ENCODE measurements around the gene KIAA0040.

The KIAA0040 gene

GRCh38 chr1:175192630-175193526, at the start of gene KIAA0040:
KIAA0040 (minus strand) TSS chr1:175192776; CDS start chr1:175161013, 31,763 bp downstream.
- DNase-seq (ENCODE audit: low read depth in 3 of 3, low spot score in 1 of 3): peak in 2 of 3 donors; percentile 22 to 31

DNA sequence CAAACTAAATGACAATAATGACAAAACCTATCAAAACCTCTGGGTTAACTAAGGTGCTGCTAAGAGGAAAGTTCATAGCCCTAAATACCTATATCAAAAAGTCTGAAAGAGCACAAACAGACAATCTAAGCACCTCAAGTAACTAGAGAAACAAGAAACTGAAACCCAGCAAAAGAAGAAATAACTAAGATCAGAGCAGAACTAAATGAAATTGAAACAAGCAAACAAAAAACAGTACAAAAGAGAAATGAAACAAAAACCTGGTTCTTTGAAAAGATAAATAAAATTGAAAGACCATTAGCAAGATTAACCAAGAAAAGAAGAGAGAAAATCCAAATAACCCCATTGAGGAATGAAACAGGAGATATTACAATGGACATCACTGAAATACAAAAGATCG, 44.8 kb upstream of the KIAA0040 start:
- DNase-seq (ENCODE audit: low read depth in 3 of 3, low spot score in 1 of 3): no peak

GRCh38 chr1:175234639-175235038, 42.1 kb upstream of the KIAA0040 start:
- no peak for DNase-seq (ENCODE audit: low read depth in 3 of 3, low spot score in 1 of 3)

DNA sequence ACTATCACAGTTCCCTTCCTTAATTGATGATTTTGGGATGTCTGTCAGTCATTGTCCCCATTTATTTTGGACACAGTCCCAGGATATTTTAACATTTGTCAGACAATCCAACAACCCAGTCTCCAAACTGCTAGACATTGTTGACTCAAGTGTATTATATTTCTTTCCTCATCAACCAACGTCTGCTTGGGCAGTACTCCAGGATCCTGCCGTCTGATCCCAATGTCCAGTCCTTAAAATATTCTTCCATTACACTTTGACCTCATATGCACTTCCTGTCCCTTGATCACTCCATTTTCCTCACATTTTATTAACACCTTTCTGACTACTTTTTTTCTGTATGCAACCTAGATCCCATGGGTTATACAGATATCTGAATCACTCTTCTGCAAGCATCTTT, 39.8 kb upstream of the KIAA0040 start:
- no peak for DNase-seq (ENCODE audit: low read depth in 3 of 3, low spot score in 1 of 3)

DNA sequence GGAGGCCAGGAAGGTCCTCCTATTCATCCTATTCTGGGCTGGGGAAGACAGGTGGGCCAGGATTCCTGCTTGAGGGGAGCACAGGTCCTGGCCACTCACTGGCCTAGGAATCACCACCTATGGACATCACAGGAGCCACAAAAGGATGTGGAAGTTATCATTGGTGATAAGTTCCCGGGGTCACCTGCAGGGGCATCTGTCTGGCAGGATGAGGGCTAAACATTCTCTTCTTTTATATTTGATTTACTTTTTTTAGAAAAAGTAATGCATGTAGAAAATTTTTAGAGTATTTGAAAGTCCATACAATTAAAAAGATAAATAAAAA, 33.2 kb upstream of the KIAA0040 start:
- no peak for DNase-seq (ENCODE audit: low read depth in 3 of 3, low spot score in 1 of 3)

DNA sequence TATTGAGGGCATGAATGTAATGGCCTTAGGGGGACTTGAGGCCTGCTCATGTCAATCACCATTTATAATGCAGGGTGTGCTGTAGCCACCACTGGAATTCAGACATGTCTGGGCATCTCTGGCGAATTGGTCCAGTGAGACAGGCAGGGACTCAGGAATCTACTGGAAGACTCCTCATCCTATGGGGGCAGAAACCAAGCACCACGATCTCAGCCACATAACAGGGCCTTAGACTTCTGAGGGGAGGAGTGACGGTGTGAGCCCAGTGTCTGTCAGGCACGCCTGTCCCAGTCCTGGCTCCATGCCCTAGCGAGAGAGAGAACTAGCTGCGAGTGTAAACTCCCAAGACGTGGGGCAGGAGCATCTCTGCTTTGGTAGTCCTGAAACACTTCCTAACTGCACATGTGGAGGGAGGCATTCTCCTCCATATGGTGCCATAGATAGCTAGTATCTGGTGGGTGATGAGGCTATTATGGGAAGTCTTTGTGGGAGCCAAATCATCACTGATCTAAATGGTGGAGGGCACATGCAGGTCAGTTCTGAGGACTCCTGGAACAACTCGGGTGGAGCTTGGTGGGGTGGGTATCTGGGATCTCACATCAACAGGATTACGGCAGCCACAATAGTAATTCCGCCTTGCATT, 29.8 kb upstream of the KIAA0040 start:
- no peak for DNase-seq (ENCODE audit: low read depth in 3 of 3, low spot score in 1 of 3)

- no peak for DNase-seq (ENCODE audit: low read depth in 3 of 3, low spot score in 1 of 3)
Observed at GRCh38 chr1:175221557-175222175, 29.1 kb upstream of the KIAA0040 start.

- DNase-seq (ENCODE audit: low read depth in 3 of 3, low spot score in 1 of 3): no peak
Observed at GRCh38 chr1:175220853-175221556, 28.4 kb upstream of the KIAA0040 start.

GRCh38 chr1:175219774-175220173, 27.2 kb upstream of the KIAA0040 start:
- DNase-seq (ENCODE audit: low read depth in 3 of 3, low spot score in 1 of 3): no peak

DNA sequence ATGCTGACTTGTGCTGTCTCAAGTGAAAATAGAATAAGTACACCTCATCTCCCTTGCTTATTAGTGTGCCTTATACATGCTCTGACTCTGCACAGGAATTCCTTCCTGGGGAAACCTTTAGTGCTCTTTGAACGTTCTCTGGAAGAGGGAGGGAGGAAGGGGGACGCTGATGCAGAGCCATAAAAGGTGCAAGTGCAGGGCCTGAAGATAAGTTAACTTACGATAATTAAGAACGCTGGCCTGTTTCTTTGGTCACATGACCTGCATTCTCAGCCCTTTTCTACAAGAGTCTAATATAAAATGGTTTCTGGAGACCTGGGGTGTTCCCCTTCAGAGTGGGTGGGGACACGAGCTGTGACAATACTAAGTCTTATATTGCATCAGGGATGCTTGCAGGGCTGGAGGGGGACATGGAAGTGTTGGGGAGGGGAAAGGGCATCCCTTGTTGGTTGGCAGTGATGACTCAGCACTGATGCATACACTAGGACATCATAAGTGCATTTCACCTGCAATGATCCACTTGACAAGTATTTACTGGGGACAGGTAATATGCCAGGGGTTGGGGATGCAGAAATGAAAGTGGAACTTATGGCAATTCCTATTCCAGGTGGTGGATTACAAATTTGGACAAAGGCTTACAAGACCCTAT, 26.3 kb upstream of the KIAA0040 start:
- no peak for DNase-seq (ENCODE audit: low read depth in 3 of 3, low spot score in 1 of 3)

GRCh38 chr1:175217721-175218531, 25.4 kb upstream of the KIAA0040 start:
- DNase-seq (ENCODE audit: low read depth in 3 of 3, low spot score in 1 of 3): no peak

DNA sequence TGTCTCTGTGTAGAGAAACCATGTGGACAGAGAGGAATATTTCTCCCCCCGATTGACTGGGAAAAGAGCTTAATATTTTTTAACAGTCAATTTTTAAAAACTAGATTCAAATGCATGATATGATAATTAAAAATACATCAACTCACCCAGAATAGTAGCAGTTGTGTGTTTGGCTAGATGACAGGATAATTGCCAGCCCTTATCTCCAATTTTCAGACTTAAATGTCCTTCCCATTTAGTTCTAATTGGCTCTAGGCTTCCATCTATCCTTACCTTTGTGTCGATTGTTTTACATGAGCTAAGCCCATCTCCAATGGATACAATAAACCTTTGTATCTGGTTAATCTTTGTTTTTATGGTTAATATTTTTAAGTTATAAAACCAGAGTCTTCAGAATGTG, 23.9 kb upstream of the KIAA0040 start:
- DNase-seq (ENCODE audit: low read depth in 3 of 3, low spot score in 1 of 3): no peak

GRCh38 chr1:175211656-175212055, 19.1 kb upstream of the KIAA0040 start:
- no peak for DNase-seq (ENCODE audit: low read depth in 3 of 3, low spot score in 1 of 3)

DNA sequence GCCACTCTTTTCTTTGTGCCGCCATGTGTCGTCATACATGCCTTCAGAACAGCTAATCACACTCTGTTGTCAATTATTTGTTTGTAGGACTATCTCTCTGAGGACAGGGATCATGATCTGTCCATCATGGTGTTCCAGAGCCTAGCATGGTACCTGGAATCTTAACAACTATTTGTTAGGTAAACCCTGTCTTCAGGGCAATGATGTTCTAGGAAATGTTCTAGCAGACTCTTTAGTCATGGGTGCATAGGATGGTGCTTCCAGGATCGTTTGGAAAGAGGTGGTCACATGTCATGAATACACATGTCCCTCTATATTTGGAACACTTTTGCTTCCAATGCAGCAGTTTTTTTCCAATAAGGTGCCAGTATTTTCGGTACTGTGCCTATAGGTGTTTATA, 18.2 kb upstream of the KIAA0040 start:
- no peak for DNase-seq (ENCODE audit: low read depth in 3 of 3, low spot score in 1 of 3)

GRCh38 chr1:175209493-175209921, 16.9 kb upstream of the KIAA0040 start:
- no peak for DNase-seq (ENCODE audit: low read depth in 3 of 3, low spot score in 1 of 3)

GRCh38 chr1:175208773-175209492, 16.4 kb upstream of the KIAA0040 start:
- no peak for DNase-seq (ENCODE audit: low read depth in 3 of 3, low spot score in 1 of 3)

GRCh38 chr1:175207971-175208370, 15.4 kb upstream of the KIAA0040 start:
- no peak for DNase-seq (ENCODE audit: low read depth in 3 of 3, low spot score in 1 of 3)

DNA sequence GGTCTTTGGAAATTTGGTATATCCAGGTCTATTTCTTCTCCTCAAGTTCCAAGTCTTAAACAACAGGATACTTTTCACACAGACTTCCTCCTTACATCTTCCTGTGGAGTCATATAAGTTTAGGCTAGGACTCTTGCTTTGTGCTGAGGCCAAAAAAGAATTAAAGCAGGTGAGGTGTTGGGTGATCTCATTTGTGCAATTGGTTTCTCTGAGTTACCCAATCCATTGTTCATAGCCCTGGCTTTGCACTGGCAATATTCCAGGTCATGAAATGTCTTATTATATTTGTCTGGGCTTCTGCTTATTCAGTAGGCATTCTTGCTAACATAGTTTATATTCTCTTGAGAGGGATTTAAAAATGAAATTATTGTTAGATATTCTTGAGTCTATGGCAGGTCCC, 14.1 kb upstream of the KIAA0040 start:
- DNase-seq (ENCODE audit: low read depth in 3 of 3, low spot score in 1 of 3): no peak

- DNase-seq (ENCODE audit: low read depth in 3 of 3, low spot score in 1 of 3): no peak
Observed at GRCh38 chr1:175204330-175204729, 11.8 kb upstream of the KIAA0040 start.
